Smooth muscle cell (in vitro differentiated cells): ENCODE measurements around the gene EIF4ENIF1. TPM values are rescaled to one million over a fixed set of nuclear protein-coding genes. Genes with fewer than 3 reads are reported as not detected.
"Not testable (repeated sequence)": the region's sequence is repeated elsewhere in the genome, so short reads cannot be mapped to it uniquely, and the experiment has no call there.

Experiments
- DNase-seq: peaks from one replicate; lab custom pipeline; 2025; ENCODE audit not compliant: unreplicated experiment; lab: John Stamatoyannopoulos, UW
- H2AFZ ChIP-seq: fragments of 200-600 bp; sonication (generic); 2 replicates; pipeline ENCODE4 v1.6.0; 2016; ENCODE audit warnings: antibody characterized with exemption, low read depth, mild to moderate bottlenecking
- H3F3A ChIP-seq: fragments of 200-600 bp; sonication (generic); 2 replicates; pipeline ENCODE4 v1.6.0; 2017; ENCODE audit warnings: antibody characterized with exemption, low read depth
- H3K27ac ChIP-seq: fragments of 200-600 bp; sonication (generic); 2 replicates; pipeline ENCODE4 v1.5.1; 2016; ENCODE audit warnings: low read depth, mild to moderate bottlenecking
- H3K27me3 ChIP-seq: fragments of 200-600 bp; sonication (generic); 2 replicates; pipeline ENCODE4 v1.6.1; 2016; ENCODE audit warnings: low read depth, mild to moderate bottlenecking
- H3K36me3 ChIP-seq: fragments of 200-600 bp; sonication (generic); 2 replicates; pipeline ENCODE4 v1.5.1; 2016; ENCODE audit warnings: low read depth
- H3K4me1 ChIP-seq: fragments of 200-600 bp; sonication (generic); 2 replicates; pipeline ENCODE4 v1.5.1; 2016; ENCODE audit warnings: low read depth
- H3K4me2 ChIP-seq: fragments of 200-600 bp; sonication (generic); 2 replicates; pipeline ENCODE4 v1.6.0; 2016; ENCODE audit warnings: mild to moderate bottlenecking
- H3K4me3 ChIP-seq: fragments of 200-600 bp; sonication (generic); 2 replicates; pipeline ENCODE4 v1.5.1; 2016; ENCODE audit warnings: mild to moderate bottlenecking
- H3K79me2 ChIP-seq: fragments of 200-600 bp; sonication (generic); 2 replicates; pipeline ENCODE4 v1.6.0; 2016; ENCODE audit warnings: low read depth, mild to moderate bottlenecking
- H3K9ac ChIP-seq: fragments of 200-600 bp; sonication (generic); 2 replicates; pipeline ENCODE4 v1.6.0; 2016; ENCODE audit warnings: low read depth
- H3K9me3 ChIP-seq: fragments of 200-600 bp; sonication (generic); replicated peaks from 2 replicates; pipeline ENCODE4 v1.5.1; 2016; ENCODE audit warnings: low read depth
- H4K20me1 ChIP-seq: fragments of 200-600 bp; sonication (generic); 2 replicates; pipeline ENCODE4 v1.6.0; 2016; ENCODE audit warnings: low read depth
- WGBS: methylation state at CpG from one replicate; pipeline ENCODE4 v1.1.7; 2016; ENCODE audit warnings: low lambda C conversion rate; 5-methylcytosine and 5-hydroxymethylcytosine counted together
- polyA plus RNA-seq: library from polyadenylated mRNA; unstranded; fragments of >200 nt; fragmentation: Nextera tagmentation; extraction: Ambion mirVana; gene quantifications from 2 replicates; pipeline ENCODE4 v1.2.1, GENCODE V29; 2016
- total RNA-seq: library from RNA; depleted of rRNA; stranded (reverse); fragments of >200 nt; gene quantifications from 2 replicates; pipeline ENCODE4 v1.2.3, GENCODE V29; 2014
- TF ChIP-seq, protein P1 (sequence below): fragments of 200-600 bp; sonication (generic); IDR thresholded peaks from 2 replicates; pipeline ENCODE4 v1.5.1; 2017; ENCODE audit warnings: borderline replicate concordance, mild to moderate bottlenecking, antibody characterized with exemption; ENCODE audit not compliant: insufficient read depth, poor library complexity, severe bottlenecking

Gene EIF4ENIF1
- total and polyA plus RNA-seq, 2 experiments from 2014 or later: 11.6 to 15.5 TPM

DNA sequence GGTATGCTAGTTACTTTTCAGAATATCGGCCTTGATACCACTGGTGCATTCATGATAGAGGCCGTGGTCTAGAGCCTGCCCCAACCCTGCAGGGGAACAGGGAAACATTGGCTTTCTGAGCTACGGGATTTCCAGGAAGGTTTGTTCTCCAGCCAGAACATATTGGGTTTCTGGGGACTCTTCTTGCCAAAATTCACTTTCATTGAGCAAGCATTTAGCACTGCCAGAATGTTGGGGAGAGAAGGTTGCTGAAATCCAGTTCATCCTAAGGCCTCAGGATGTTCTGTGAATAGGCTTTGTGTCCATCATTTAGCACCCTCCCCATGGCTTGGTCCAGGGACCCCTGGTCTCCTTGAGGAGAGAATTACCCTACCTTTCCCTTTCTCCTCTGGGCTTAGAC, 53.5 kb downstream of the EIF4ENIF1 start:
- H3K4me1 ChIP-seq: no peaks in the 10 kb centered on the region
- H3K4me2 ChIP-seq: no peak overlapping the region
- no peaks in the 10 kb centered on the region for H3K9me3 ChIP-seq
- H3K79me2 ChIP-seq: no peaks in the 10 kb centered on the region
- peaks cover 36% of the 10 kb centered on the region for H3K36me3 ChIP-seq
- H3F3A ChIP-seq: peaks cover 9% of the 10 kb centered on the region
- no peak for DNase-seq
- H3K27me3 ChIP-seq: no peaks in the 10 kb centered on the region
- TF ChIP-seq, protein P1, sequence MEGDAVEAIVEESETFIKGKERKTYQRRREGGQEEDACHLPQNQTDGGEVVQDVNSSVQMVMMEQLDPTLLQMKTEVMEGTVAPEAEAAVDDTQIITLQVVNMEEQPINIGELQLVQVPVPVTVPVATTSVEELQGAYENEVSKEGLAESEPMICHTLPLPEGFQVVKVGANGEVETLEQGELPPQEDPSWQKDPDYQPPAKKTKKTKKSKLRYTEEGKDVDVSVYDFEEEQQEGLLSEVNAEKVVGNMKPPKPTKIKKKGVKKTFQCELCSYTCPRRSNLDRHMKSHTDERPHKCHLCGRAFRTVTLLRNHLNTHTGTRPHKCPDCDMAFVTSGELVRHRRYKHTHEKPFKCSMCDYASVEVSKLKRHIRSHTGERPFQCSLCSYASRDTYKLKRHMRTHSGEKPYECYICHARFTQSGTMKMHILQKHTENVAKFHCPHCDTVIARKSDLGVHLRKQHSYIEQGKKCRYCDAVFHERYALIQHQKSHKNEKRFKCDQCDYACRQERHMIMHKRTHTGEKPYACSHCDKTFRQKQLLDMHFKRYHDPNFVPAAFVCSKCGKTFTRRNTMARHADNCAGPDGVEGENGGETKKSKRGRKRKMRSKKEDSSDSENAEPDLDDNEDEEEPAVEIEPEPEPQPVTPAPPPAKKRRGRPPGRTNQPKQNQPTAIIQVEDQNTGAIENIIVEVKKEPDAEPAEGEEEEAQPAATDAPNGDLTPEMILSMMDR: no peak
- H3K9ac ChIP-seq: no peak overlapping the region
- H2AFZ ChIP-seq: no peak overlapping the region
- WGBS: 97% methylated on average over 3 of the region's 3 CpGs
- H3K4me3 ChIP-seq: no peak overlapping the region
- peaks cover 23% of the 10 kb centered on the region for H4K20me1 ChIP-seq
- H3K27ac ChIP-seq: no peak overlapping the region

- Histone ChIP-seq H3K4me2 (no peak overlapping the region), H3F3A (no peaks in the 10 kb centered on the region), H3K4me3 (no peak overlapping the region), H3K9me3 (no peaks in the 10 kb centered on the region), H3K27ac (no peak overlapping the region), H3K9ac (no peak overlapping the region), H4K20me1 (peaks cover 29% of the 10 kb centered on the region), H3K4me1 (no peaks in the 10 kb centered on the region), H3K36me3 (peaks cover 29% of the 10 kb centered on the region), H3K79me2 (peaks cover 6% of the 10 kb centered on the region), H3K27me3 (no peaks in the 10 kb centered on the region), H2AFZ (no peak overlapping the region)
- TF ChIP-seq, protein P1: no peak
- no peak for DNase-seq
- 98% methylated on average over 5 of the region's 5 CpGs for WGBS
Measured at GRCh38 chr22:31431950-31432349, 57.7 kb downstream of the EIF4ENIF1 start.

GRCh38 chr22:31425331-31426050, 64.2 kb downstream of the EIF4ENIF1 start:
- Histone ChIP-seq H3K4me1 (no peaks in the 10 kb centered on the region), H3K4me3 (no peak overlapping the region), H3F3A (no peaks in the 10 kb centered on the region), H3K79me2 (peaks cover 9% of the 10 kb centered on the region), H2AFZ (no peak overlapping the region), H3K36me3 (peaks cover 25% of the 10 kb centered on the region), H3K4me2 (no peak overlapping the region), H3K27ac (no peak overlapping the region), H4K20me1 (peaks cover 13% of the 10 kb centered on the region), H3K9me3 (no peaks in the 10 kb centered on the region), H3K27me3 (no peaks in the 10 kb centered on the region), H3K9ac (no peak overlapping the region)
- DNase-seq: no peak
- TF ChIP-seq, protein P1: no peak
- WGBS: 96% methylated on average over 9 of the region's 9 CpGs

DNA sequence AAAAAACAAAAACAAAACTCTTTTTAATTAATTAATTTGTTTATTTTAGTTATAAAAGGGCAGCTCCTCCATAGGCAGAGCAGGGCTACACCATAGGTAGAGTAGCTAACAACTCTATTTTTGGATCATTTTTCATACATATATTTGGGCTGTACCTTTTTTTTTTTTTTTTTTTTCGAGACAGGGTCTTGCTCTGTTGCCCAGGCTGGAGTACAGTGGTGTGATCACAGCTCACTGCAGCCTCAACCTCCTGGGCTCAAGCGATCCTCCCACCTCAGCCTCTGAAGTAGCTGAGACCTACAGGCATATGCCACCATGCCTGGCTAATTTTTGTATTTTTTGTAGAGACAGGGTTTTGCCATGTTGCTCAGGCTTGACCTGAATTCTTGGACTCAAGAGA, 87.3 kb downstream of the EIF4ENIF1 start:
- not testable (repeated sequence) for DNase-seq, H3K27ac ChIP-seq, H3K4me2 ChIP-seq, H3K27me3 ChIP-seq, H3K4me3 ChIP-seq, H3K9me3 ChIP-seq, H3F3A ChIP-seq, H3K9ac ChIP-seq, H2AFZ ChIP-seq
- Histone ChIP-seq H3K79me2 (peaks cover 76% of the 10 kb centered on the region), H3K4me1 (peaks cover 12% of the 10 kb centered on the region), H4K20me1 (peaks cover 35% of the 10 kb centered on the region), H3K36me3 (peaks cover 12% of the 10 kb centered on the region)
- 94% methylated on average over 2 of the region's 2 CpGs for WGBS
